ENCODE measurements around the gene BRK1. TPM values are rescaled to one million over a fixed set of nuclear protein-coding genes. Genes with fewer than 3 reads are reported as not detected.
"Not testable (repeated sequence)": the region's sequence is repeated elsewhere in the genome, so short reads cannot be mapped to it uniquely, and the experiment has no call there.

BRK1 gene
- 119 TPM for polyA plus RNA-seq (2013, experiment 1 of 2)
- 115 TPM for polyA plus RNA-seq (2013, experiment 2 of 2)

DNA sequence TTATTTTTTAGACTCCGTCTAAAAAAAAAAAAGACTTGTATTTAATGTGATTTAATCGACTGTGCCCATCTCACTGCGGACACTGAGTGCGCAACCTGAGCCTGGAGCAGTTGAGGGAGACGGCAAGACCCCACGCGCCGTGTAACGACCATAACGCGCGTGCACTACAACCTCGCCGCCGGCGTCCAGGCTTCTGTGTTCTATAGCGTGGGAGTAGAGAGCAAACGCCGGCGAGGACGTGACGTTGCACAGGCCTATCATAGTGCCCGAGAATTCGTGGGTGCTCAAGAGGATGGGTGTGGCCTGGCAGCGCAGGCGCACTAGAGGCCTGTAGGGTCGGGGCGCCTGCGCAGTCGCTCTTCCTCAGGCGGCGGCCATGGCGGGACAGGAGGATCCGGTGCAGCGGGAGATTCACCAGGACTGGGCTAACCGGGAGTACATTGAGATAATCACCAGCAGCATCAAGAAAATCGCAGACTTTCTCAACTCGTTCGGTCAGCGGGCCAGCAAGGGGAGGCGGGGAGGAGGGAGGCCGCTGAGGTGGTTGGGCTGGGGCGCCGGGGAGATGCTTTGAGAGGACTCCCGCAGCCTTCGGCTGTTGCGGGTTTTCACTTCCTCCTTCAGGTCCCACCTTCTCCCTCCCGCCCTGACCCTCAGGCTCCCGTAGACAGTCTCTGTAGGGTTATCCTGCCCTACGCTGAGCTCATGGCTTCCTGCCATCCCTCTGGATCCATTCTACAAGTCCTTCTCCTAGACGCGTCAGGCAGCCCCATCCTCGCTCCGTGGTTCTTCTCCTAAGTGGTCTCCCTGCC lies at the start of gene BRK1:
Gene BRK1, plus strand, starts transcription at position 350 of the 812 bp plus-strand sequence. Its CDS starts 27 bp downstream, at position 377.
- H4K8ac ChIP-seq (ENCODE audit: low read depth, low read length): no peak within 1 kb of the TSS
- no peaks in the 10 kb centered on the region for H3K36me3 ChIP-seq (ENCODE audit: control insufficient read depth, insufficient read depth, low read length)
- H3K4me1 ChIP-seq (ENCODE audit: control insufficient read depth, low read depth, low read length): no peaks in the 10 kb centered on the region
- H3K4me3 ChIP-seq (ENCODE audit: low read length): peak within 1 kb of the TSS; percentile 94
- no peak within 1 kb of the TSS for H3K23ac ChIP-seq (ENCODE audit: low read length)
- H3K56ac ChIP-seq (ENCODE audit: low read length): peak within 1 kb of the TSS; percentile 99
- H3K27ac ChIP-seq (ENCODE audit: low read depth, low read length): no peak within 1 kb of the TSS
- no peak within 1 kb of the TSS for H2AK5ac ChIP-seq (ENCODE audit: low read length)
- WGBS (ENCODE audit: extremely low coverage, insufficient coverage, low lambda C conversion rate): no CpG with 5 or more reads among the region's 54 CpGs
- peaks cover 15% of the 10 kb centered on the region for H3K79me2 ChIP-seq (ENCODE audit: control insufficient read depth, insufficient read depth, low read length)
- peak within 1 kb of the TSS; percentile 94 for H3K9ac ChIP-seq (ENCODE audit: low read length)
- no peak within 1 kb of the TSS for H4K5ac ChIP-seq (ENCODE audit: low read length)
- no peak within 1 kb of the TSS for H2BK15ac ChIP-seq (replicated peaks; ENCODE audit: low read depth)
- peaks cover 7% of the 10 kb centered on the region for H3K79me1 ChIP-seq (ENCODE audit: low read length)
- H2BK120ac ChIP-seq (ENCODE audit: low read depth, low read length): no peak within 1 kb of the TSS
- H3K4me2 ChIP-seq (ENCODE audit: low read length): peak within 1 kb of the TSS; percentile 95
- peak; percentile 93 for DNase-seq
- H3K18ac ChIP-seq (ENCODE audit: low read length): no peak within 1 kb of the TSS
- no peak within 1 kb of the TSS for H3K4ac ChIP-seq (ENCODE audit: low read depth, low read length)
- no peaks in the 10 kb centered on the region for H3K27me3 ChIP-seq (ENCODE audit: insufficient read depth, low read length, poor library complexity)
- no peak within 1 kb of the TSS for H2BK5ac ChIP-seq (ENCODE audit: low read length)

DNA sequence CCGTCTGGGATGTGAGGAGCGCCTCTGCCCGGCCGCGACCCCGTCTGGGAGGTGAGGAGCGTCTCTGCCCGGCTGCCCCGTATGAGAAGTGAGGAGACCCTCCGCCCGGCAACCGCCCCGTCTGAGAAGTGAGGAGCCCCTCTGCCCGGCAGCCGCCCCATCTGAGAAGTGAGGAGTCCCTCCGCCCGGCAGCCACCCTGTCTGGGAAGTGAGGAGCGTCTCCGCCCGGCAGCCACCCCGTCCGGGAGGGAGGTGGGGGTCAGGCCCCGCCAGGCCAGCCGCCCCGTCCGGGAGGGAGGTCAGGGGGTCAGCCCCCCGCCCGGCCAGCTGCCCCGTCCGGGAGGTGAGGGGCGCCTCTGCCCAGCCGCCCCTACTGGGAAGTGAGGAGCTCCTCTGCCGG lies 45.4 kb upstream of the BRK1 start:
- not testable (repeated sequence) for H4K8ac ChIP-seq (ENCODE audit: low read depth, low read length); H3K27me3 ChIP-seq (ENCODE audit: insufficient read depth, low read length, poor library complexity); H2BK5ac ChIP-seq (ENCODE audit: low read length); DNase-seq; H3K79me2 ChIP-seq (ENCODE audit: control insufficient read depth, insufficient read depth, low read length); H3K4ac ChIP-seq (ENCODE audit: low read depth, low read length); H2BK120ac ChIP-seq (ENCODE audit: low read depth, low read length); H3K4me3 ChIP-seq (ENCODE audit: low read length); H3K4me1 ChIP-seq (ENCODE audit: control insufficient read depth, low read depth, low read length); H3K56ac ChIP-seq (ENCODE audit: low read length); H3K79me1 ChIP-seq (ENCODE audit: low read length); H3K23ac ChIP-seq (ENCODE audit: low read length); H4K5ac ChIP-seq (ENCODE audit: low read length); H3K9ac ChIP-seq (ENCODE audit: low read length); H3K4me2 ChIP-seq (ENCODE audit: low read length); H2BK15ac ChIP-seq (replicated peaks; ENCODE audit: low read depth); H3K27ac ChIP-seq (ENCODE audit: low read depth, low read length); H3K36me3 ChIP-seq (ENCODE audit: control insufficient read depth, insufficient read depth, low read length); H3K18ac ChIP-seq (ENCODE audit: low read length); H2AK5ac ChIP-seq (ENCODE audit: low read length)
- WGBS (ENCODE audit: extremely low coverage, insufficient coverage, low lambda C conversion rate): no CpG with 5 or more reads among the region's 33 CpGs

DNA sequence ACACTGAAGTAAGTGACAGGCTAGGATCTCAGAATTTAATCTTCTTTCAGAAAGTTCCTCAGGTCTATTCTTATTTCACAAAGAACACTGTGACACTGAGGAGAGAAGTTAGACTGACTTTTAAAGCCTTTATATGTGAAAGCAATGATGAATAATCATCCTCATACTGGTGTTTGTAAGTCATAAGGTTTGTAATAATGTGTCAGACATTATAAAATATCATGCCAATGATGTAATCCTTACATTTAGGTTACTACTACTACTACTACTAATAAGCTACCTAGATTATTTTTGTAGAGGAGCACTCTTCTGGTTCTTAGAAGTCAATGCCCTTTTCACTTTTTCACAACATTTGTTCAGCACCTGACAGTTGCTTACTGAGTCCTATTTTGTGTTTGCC lies 40.8 kb upstream of the BRK1 start:
- Histone ChIP-seq H4K8ac (ENCODE audit: low read depth, low read length) (no peak overlapping the region), H3K79me2 (ENCODE audit: control insufficient read depth, insufficient read depth, low read length) (no peaks in the 10 kb centered on the region), H3K27ac (ENCODE audit: low read depth, low read length) (no peak overlapping the region), H3K36me3 (ENCODE audit: control insufficient read depth, insufficient read depth, low read length) (peaks cover 4% of the 10 kb centered on the region), H3K9ac (ENCODE audit: low read length) (no peak overlapping the region), H3K4me1 (ENCODE audit: control insufficient read depth, low read depth, low read length) (no peaks in the 10 kb centered on the region), H3K56ac (ENCODE audit: low read length) (no peak overlapping the region), H3K23ac (ENCODE audit: low read length) (no peak overlapping the region), H3K4me2 (ENCODE audit: low read length) (no peak overlapping the region), H3K4ac (ENCODE audit: low read depth, low read length) (no peak overlapping the region), H4K5ac (ENCODE audit: low read length) (no peak overlapping the region), H2BK15ac (replicated peaks; ENCODE audit: low read depth) (no peak overlapping the region), H3K4me3 (ENCODE audit: low read length) (no peak overlapping the region), H3K79me1 (ENCODE audit: low read length) (no peaks in the 10 kb centered on the region), H3K18ac (ENCODE audit: low read length) (no peak overlapping the region), H2AK5ac (ENCODE audit: low read length) (no peak overlapping the region), H3K27me3 (ENCODE audit: insufficient read depth, low read length, poor library complexity) (no peaks in the 10 kb centered on the region), H2BK120ac (ENCODE audit: low read depth, low read length) (no peak overlapping the region), H2BK5ac (ENCODE audit: low read length) (no peak overlapping the region)
- DNase-seq: no peak

DNA sequence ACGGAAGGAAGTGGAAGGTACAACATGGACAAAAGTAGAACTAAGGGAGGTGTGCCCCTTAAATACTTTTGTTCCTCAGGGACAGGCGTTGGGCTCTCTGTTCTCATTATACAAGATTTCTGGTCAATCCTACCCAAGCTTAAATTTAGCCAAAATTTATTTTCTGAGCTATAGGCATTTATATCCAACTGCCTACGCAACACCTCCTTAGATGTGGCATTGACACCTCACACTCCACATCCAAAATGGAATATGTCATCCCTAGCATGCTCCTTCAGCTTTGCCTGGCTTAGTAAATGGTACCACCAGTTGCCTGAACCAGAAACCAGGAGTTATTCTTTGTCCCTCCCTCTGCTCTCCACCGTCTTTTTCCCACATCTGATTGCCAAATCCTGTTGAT lies 33.6 kb upstream of the BRK1 start:
- H3K56ac ChIP-seq (ENCODE audit: low read length): no peak overlapping the region
- H3K9ac ChIP-seq (ENCODE audit: low read length): no peak overlapping the region
- H3K79me1 ChIP-seq (ENCODE audit: low read length): no peaks in the 10 kb centered on the region
- H3K27me3 ChIP-seq (ENCODE audit: insufficient read depth, low read length, poor library complexity): no peaks in the 10 kb centered on the region
- H4K8ac ChIP-seq (ENCODE audit: low read depth, low read length): no peak overlapping the region
- H4K5ac ChIP-seq (ENCODE audit: low read length): no peak overlapping the region
- peaks cover 12% of the 10 kb centered on the region for H3K36me3 ChIP-seq (ENCODE audit: control insufficient read depth, insufficient read depth, low read length)
- no peak overlapping the region for H2BK15ac ChIP-seq (replicated peaks; ENCODE audit: low read depth)
- no CpG with 5 or more reads among the region's 4 CpGs for WGBS (ENCODE audit: extremely low coverage, insufficient coverage, low lambda C conversion rate)
- no peak overlapping the region for H3K27ac ChIP-seq (ENCODE audit: low read depth, low read length)
- H3K79me2 ChIP-seq (ENCODE audit: control insufficient read depth, insufficient read depth, low read length): no peaks in the 10 kb centered on the region
- DNase-seq: no peak
- no peak overlapping the region for H3K4ac ChIP-seq (ENCODE audit: low read depth, low read length)
- no peak overlapping the region for H2AK5ac ChIP-seq (ENCODE audit: low read length)
- no peak overlapping the region for H3K18ac ChIP-seq (ENCODE audit: low read length)
- no peak overlapping the region for H2BK120ac ChIP-seq (ENCODE audit: low read depth, low read length)
- no peak overlapping the region for H3K4me3 ChIP-seq (ENCODE audit: low read length)
- no peak overlapping the region for H3K23ac ChIP-seq (ENCODE audit: low read length)
- H3K4me2 ChIP-seq (ENCODE audit: low read length): no peak overlapping the region
- no peaks in the 10 kb centered on the region for H3K4me1 ChIP-seq (ENCODE audit: control insufficient read depth, low read depth, low read length)
- H2BK5ac ChIP-seq (ENCODE audit: low read length): no peak overlapping the region

DNA sequence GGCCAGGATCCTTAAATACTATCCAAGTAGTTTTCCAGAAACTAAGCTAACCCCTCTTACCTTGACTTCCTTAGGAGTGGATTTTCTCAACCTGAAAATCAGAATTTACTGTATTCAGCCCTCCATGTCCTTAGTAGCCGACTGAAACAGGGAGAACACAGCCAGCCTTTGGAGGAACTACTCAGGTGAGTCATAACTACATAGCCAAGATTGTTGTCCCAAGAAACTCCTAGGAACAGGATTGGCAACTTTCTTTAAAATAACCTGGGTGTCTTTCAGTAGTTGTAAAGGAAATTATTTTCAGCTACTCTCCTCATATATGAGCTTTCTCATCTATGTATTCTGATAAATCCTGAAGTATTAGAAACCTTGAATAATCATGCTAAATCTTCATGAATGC lies 29.7 kb upstream of the BRK1 start:
- Histone ChIP-seq H3K23ac (ENCODE audit: low read length) (no peak overlapping the region), H3K4me2 (ENCODE audit: low read length) (no peak overlapping the region), H3K4me1 (ENCODE audit: control insufficient read depth, low read depth, low read length) (no peaks in the 10 kb centered on the region), H3K4ac (ENCODE audit: low read depth, low read length) (no peak overlapping the region), H3K27me3 (ENCODE audit: insufficient read depth, low read length, poor library complexity) (no peaks in the 10 kb centered on the region), H3K9ac (ENCODE audit: low read length) (no peak overlapping the region), H3K18ac (ENCODE audit: low read length) (no peak overlapping the region), H2BK15ac (replicated peaks; ENCODE audit: low read depth) (no peak overlapping the region), H4K8ac (ENCODE audit: low read depth, low read length) (no peak overlapping the region), H3K56ac (ENCODE audit: low read length) (no peak overlapping the region), H3K79me2 (ENCODE audit: control insufficient read depth, insufficient read depth, low read length) (no peaks in the 10 kb centered on the region), H3K4me3 (ENCODE audit: low read length) (no peak overlapping the region), H4K5ac (ENCODE audit: low read length) (no peak overlapping the region), H3K36me3 (ENCODE audit: control insufficient read depth, insufficient read depth, low read length) (peaks cover 9% of the 10 kb centered on the region), H3K27ac (ENCODE audit: low read depth, low read length) (no peak overlapping the region), H2BK120ac (ENCODE audit: low read depth, low read length) (no peak overlapping the region), H3K79me1 (ENCODE audit: low read length) (no peaks in the 10 kb centered on the region), H2AK5ac (ENCODE audit: low read length) (no peak overlapping the region), H2BK5ac (ENCODE audit: low read length) (no peak overlapping the region)
- no CpG with 5 or more reads among the region's 1 CpG for WGBS (ENCODE audit: extremely low coverage, insufficient coverage, low lambda C conversion rate)
- DNase-seq: no peak

DNA sequence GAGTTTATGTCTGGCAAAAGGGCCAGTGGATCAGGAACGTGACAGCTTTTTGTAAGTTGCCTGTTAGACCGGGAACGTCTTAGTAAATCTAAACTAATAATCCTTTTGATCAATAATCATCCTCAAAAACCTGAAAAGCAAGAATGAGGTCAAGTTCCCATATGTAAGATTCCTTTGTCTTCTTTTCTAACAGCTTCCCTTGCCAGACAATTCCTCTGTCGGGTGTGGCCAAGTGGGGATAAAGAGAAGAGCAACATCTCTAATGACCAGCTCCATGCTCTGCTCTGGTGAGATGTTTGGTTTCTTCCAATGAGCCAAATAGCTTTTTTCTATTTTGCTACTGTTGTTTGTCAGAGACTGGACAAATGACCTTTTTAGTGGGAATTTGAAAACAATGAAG lies 27.2 kb upstream of the BRK1 start:
- Histone ChIP-seq H3K36me3 (ENCODE audit: control insufficient read depth, insufficient read depth, low read length) (peaks cover 8% of the 10 kb centered on the region), H3K18ac (ENCODE audit: low read length) (no peak overlapping the region), H3K79me2 (ENCODE audit: control insufficient read depth, insufficient read depth, low read length) (no peaks in the 10 kb centered on the region), H4K5ac (ENCODE audit: low read length) (no peak overlapping the region), H2BK120ac (ENCODE audit: low read depth, low read length) (no peak overlapping the region), H3K79me1 (ENCODE audit: low read length) (no peaks in the 10 kb centered on the region), H3K9ac (ENCODE audit: low read length) (no peak overlapping the region), H3K56ac (ENCODE audit: low read length) (no peak overlapping the region), H3K4ac (ENCODE audit: low read depth, low read length) (no peak overlapping the region), H2BK15ac (replicated peaks; ENCODE audit: low read depth) (no peak overlapping the region), H3K4me3 (ENCODE audit: low read length) (no peak overlapping the region), H2BK5ac (ENCODE audit: low read length) (no peak overlapping the region), H3K4me2 (ENCODE audit: low read length) (no peak overlapping the region), H4K8ac (ENCODE audit: low read depth, low read length) (no peak overlapping the region), H3K23ac (ENCODE audit: low read length) (no peak overlapping the region), H2AK5ac (ENCODE audit: low read length) (no peak overlapping the region), H3K27ac (ENCODE audit: low read depth, low read length) (no peak overlapping the region), H3K4me1 (ENCODE audit: control insufficient read depth, low read depth, low read length) (no peaks in the 10 kb centered on the region), H3K27me3 (ENCODE audit: insufficient read depth, low read length, poor library complexity) (no peaks in the 10 kb centered on the region)
- WGBS (ENCODE audit: extremely low coverage, insufficient coverage, low lambda C conversion rate): no CpG with 5 or more reads among the region's 4 CpGs
- no peak for DNase-seq
